Adrenal gland (tissue), 12 donors: ENCODE measurements around the gene KDM2B. TPM values are rescaled to one million over a fixed set of nuclear protein-coding genes. Genes with fewer than 3 reads are reported as not detected.

Experiments used
- DNase-seq, 7 donors: peaks; one replicate each; pipeline ENCODE4 v3.0.0-alpha.2; 2019 to 2020
- H3K27ac ChIP-seq, 5 donors: fragments of 200-600 bp; sonication (generic) in 4 of 5; 1 replicate in 3 of 5; 2 replicates in 2 of 5; pipeline versions ENCODE4 v1.5.1 to v1.8.0; 2016 to 2020; ENCODE audit warnings: mild to moderate bottlenecking in 1 of 5
- H3K27me3 ChIP-seq: fragments of 200-600 bp; 2 replicates; pipeline ENCODE4 v1.8.0; 2021
- H3K36me3 ChIP-seq, 2 donors: fragments of 200-600 bp; replicated peaks in 1 of 2; 1 replicate in 1 of 2; 2 replicates in 1 of 2; pipeline versions ENCODE4 v1.5.1 to v1.8.0; 2018 to 2022
- H3K4me1 ChIP-seq, 2 donors: fragments of 200-600 bp; replicated peaks in 1 of 2; 1 replicate in 1 of 2; 2 replicates in 1 of 2; pipeline versions ENCODE4 v1.5.1 to v1.8.0; 2018 to 2021
- H3K4me3 ChIP-seq, 4 donors: fragments of 200-600 bp; sonication (generic) in 3 of 4; one replicate each; pipeline ENCODE4 v1.5.1; 2016 to 2018
- H3K9me3 ChIP-seq, 3 donors: fragments of 200-600 bp; sonication (generic) in 1 of 3; replicated peaks in 1 of 3; 1 replicate in 2 of 3; 2 replicates in 1 of 3; pipeline versions ENCODE4 v1.5.1 to v1.8.0; 2016 to 2021
- POLR2A ChIP-seq, 2 donors: fragments of 450-650 bp; IDR thresholded peaks; one replicate each; pipeline ENCODE4 v1.6.1; 2017; ENCODE audit warnings: antibody characterized with exemption in 2 of 2, mild to moderate bottlenecking in 2 of 2, moderate library complexity in 1 of 2
- WGBS, 4 donors: extraction: QIAGEN DNeasy Blood & Tissue Kit in 2 of 4; methylation state at CpG; one replicate each; pipeline versions ENCODE4 v1.1.5 to v1.1.7; 2013 to 2017; 5-methylcytosine and 5-hydroxymethylcytosine counted together
- intact Hi-C, 2 donors: fragments of 100-400 bp; cut with DNase I; formaldehyde crosslinking; loops; one replicate each; pipeline versions ENCODE4 v1.14.1 to v1.15.0; 2022 to 2023
- polyA plus RNA-seq, 3 donors: library from polyadenylated mRNA; stranded (reverse); fragments of 200-250 nt in 2 of 3; fragments of 350-450 nt in 1 of 3; fragmentation: Illumina TruSeq in 1 of 3; extraction: RNeasy Lipid Tissue Mini Kit (QIAGEN cat#74804) in 1 of 3; gene quantifications; one replicate each; pipeline ENCODE4 v1.2.3, GENCODE V29; 2013 to 2014
- total RNA-seq, 9 donors: library from RNA; depleted of rRNA in 4 of 9; stranded (reverse); fragments of >200 nt in 4 of 9; fragments of 120-200 nt in 1 of 9; fragmentation: NEBNext Ultra II Directional in 1 of 9; extraction: Animal tissue kit (Norgen Biotek cat#: 25700) in 1 of 9; gene quantifications; one replicate each; pipeline versions ENCODE4 v1.1.0 to v1.2.4, GENCODE V29; 2013 to 2023
- TF ChIP-seq, protein P1 (sequence below), 6 experiments: fragments of 450-650 bp in 4 of 6; fragments of 200-600 bp in 2 of 6; sonication (generic) in 1 of 6; IDR thresholded peaks; 1 replicate in 5 of 6; 2 replicates in 1 of 6; pipeline versions ENCODE4 v1.5.1 to v1.8.0; 2016 to 2021; ENCODE audit warnings: antibody characterized with exemption in 6 of 6, mild to moderate bottlenecking in 2 of 6, moderate library complexity in 1 of 6
- donor health status: healthy with polysubstance abuse.
- donor health status: Bipolar disorder and iron deficiency.
- donor health status: DM: yes; HTN: yes; CAD: no.
- donor health status: DM: no; HTN: no; CAD: no.
- donor health status: DM: no; HTN: no; CAD: no.
- donor health status: DM: yes; HTN: yes; CAD: no.

The KDM2B gene
- total and polyA plus RNA-seq, 12 donors, result 5.0 to 40.6 (median 17.2) TPM

DNA sequence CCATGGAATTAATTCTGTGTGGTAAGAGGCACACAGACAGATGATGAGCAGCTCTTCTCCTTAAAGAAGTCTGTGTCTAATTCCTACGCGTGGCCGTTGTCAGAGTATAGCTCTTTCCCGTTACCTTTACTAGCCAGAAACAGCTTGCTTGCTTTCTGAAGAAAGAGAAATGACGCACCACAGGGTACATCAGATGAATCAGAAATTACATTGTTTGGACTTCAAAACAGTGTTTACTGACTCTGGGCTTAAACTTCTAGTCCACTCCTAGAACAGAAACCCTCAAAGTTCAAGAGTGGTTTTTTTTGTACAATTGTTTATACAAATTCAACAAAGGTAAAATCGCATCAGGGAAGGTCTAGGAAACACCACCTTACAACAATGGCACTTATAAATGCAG is 151.9 kb downstream of the KDM2B start:
- TF ChIP-seq, protein P1, sequence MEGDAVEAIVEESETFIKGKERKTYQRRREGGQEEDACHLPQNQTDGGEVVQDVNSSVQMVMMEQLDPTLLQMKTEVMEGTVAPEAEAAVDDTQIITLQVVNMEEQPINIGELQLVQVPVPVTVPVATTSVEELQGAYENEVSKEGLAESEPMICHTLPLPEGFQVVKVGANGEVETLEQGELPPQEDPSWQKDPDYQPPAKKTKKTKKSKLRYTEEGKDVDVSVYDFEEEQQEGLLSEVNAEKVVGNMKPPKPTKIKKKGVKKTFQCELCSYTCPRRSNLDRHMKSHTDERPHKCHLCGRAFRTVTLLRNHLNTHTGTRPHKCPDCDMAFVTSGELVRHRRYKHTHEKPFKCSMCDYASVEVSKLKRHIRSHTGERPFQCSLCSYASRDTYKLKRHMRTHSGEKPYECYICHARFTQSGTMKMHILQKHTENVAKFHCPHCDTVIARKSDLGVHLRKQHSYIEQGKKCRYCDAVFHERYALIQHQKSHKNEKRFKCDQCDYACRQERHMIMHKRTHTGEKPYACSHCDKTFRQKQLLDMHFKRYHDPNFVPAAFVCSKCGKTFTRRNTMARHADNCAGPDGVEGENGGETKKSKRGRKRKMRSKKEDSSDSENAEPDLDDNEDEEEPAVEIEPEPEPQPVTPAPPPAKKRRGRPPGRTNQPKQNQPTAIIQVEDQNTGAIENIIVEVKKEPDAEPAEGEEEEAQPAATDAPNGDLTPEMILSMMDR (IDR thresholded peaks at IDR 0.05), result no peak
- TF ChIP-seq POLR2A (IDR thresholded peaks at IDR 0.05), result no peak
- H3K4me3 ChIP-seq, result no peak overlapping the region
- H3K27me3 ChIP-seq, result no peaks in the 10 kb centered on the region
- no peak for DNase-seq
- H3K9me3 ChIP-seq, result no peaks in the 10 kb centered on the region
- peaks cover 0 to 10% of the 10 kb centered on the region in 2 donors for H3K4me1 ChIP-seq
- intact Hi-C loops, result no loop called here
- 93 to 98% (median 96%) methylated on average over 6 of the region's 6 CpGs for WGBS, 4 donors
- H3K36me3 ChIP-seq, result peaks cover 0 to 63% of the 10 kb centered on the region in 2 donors
- no peak overlapping the region for H3K27ac ChIP-seq

- Histone ChIP-seq H3K27me3 (no peaks in the 10 kb centered on the region), H3K4me1 (peaks cover 0 to 10% of the 10 kb centered on the region in 2 donors), H3K9me3 (no peaks in the 10 kb centered on the region), H3K27ac (no peak overlapping the region), H3K4me3 (no peak overlapping the region), H3K36me3 (peaks cover 0 to 62% of the 10 kb centered on the region in 2 donors)
- no peak for TF ChIP-seq POLR2A (IDR thresholded peaks at IDR 0.05)
- TF ChIP-seq, protein P1 (IDR thresholded peaks at IDR 0.05), result no peak
- intact Hi-C loops, result no loop called here
- DNase-seq, result peak in 1 of 7 donors; percentile 33
- 68 to 96% (median 73%) methylated on average over 2 of the region's 2 CpGs for WGBS, 4 donors
Measured at GRCh38 chr12:121427556-121428050, 153.2 kb downstream of the KDM2B start.

GRCh38 chr12:121424624-121424975 is 156.2 kb downstream of the KDM2B start:
- H3K4me1 ChIP-seq, result peaks cover 0 to 10% of the 10 kb centered on the region in 2 donors
- DNase-seq, result no peak
- intact Hi-C loops, result no loop called here
- no peak for TF ChIP-seq POLR2A (IDR thresholded peaks at IDR 0.05)
- TF ChIP-seq, protein P1 (IDR thresholded peaks at IDR 0.05), result no peak
- 95 to 100% (median 98%) methylated on average over 1 of the region's 1 CpG for whole genome bisulfite sequencing, 4 donors
- H3K4me3 ChIP-seq, result no peak overlapping the region
- H3K27me3 ChIP-seq, result no peaks in the 10 kb centered on the region
- peak overlapping the region in 2 of 5 donors; percentile 34 to 58 for H3K27ac ChIP-seq
- H3K36me3 ChIP-seq, result peaks cover 0 to 60% of the 10 kb centered on the region in 2 donors
- no peaks in the 10 kb centered on the region for H3K9me3 ChIP-seq

DNA sequence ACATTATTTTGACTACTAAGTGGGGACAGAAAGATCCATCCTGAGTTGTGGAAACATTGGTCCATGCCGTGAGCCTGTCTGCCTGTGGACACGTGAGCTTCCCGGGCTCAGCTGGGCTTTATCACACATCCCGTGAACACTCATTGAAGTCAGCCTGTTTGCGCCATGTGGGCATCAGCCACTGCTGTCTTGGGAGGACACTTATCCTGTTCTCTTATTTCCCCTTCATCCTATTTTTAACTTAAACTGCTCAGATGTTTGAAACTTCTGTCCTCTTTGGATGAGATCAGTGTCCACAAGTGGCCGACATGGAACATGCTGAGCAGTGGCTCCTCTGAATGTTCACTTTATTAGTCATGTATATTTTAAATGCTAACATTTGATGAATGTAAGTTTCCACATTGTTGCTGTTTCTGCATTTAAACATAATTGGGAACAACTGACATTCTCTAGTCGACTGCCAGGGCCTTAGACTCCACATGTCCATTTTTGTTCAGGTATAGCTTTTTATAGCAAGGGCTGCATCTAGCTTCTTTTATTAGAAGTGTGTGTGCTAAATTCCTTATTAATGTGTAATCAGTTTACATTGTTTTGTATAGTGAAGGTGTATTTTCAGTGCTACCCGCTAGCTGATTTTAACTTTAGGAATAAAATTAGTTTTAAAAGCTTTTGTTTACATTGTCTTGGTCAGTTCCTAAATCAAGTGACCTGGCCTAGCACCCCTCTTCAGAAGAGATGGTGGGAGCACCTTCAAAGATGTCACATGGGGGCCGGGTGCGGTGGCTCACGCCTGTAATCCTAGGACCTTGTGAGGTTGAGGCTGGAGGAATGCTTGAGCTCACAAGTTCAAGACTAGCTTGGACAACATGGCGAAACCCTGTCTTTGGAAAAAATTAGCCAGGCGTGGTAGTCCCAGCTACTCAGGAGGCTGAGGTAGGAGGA is 156.9 kb downstream of the KDM2B start:
- Histone ChIP-seq H3K4me1 (peaks cover 0 to 10% of the 10 kb centered on the region in 2 donors), H3K27ac (no peak overlapping the region), H3K9me3 (no peaks in the 10 kb centered on the region), H3K4me3 (no peak overlapping the region), H3K36me3 (peaks cover 0 to 54% of the 10 kb centered on the region in 2 donors), H3K27me3 (no peaks in the 10 kb centered on the region)
- TF ChIP-seq, protein P1 (IDR thresholded peaks at IDR 0.05), result no peak
- no peak for TF ChIP-seq POLR2A (IDR thresholded peaks at IDR 0.05)
- DNase-seq, result peak in 2 of 7 donors; percentile 24 to 46
- 90 to 93% (median 91%) methylated on average over 13 of the region's 13 CpGs for WGBS, 4 donors
- intact Hi-C loops, result no loop called here
